ENCODE results near the gene PAMR1.

PAMR1 gene

DNA sequence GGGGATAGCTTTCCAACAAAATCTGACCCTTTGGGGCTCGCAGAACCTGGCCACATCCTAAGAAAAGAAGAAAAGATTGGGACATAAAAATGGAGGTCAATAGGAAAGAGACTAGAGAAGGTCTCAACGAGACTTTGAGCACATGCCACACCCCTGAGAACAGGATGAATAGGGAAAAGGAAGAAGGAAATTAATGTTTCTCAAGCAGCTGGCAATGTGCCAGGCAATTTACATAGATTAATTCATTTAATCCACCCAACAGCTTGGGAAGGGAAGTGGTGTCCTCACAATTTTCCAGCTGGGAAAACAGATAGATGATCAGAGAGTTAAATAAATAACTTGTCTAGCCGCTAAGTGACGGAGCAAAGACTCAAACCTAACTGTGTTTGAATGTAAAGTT lies 50.7 kb downstream of the PAMR1 start:
- no peak overlapping the region for H3K4me3 ChIP-seq (ENCODE audit: insufficient read depth, low read length, poor library complexity, severe bottlenecking)
- no peaks in the 10 kb centered on the region for H3F3A ChIP-seq (ENCODE audit: insufficient read depth)
- no peaks in the 10 kb centered on the region for H3K36me3 ChIP-seq (ENCODE audit: low read length)
- no peaks in the 10 kb centered on the region for H3K79me2 ChIP-seq (ENCODE audit: insufficient read depth, low read length)
- H3K27ac ChIP-seq (ENCODE audit: low read depth, low read length), result no peak overlapping the region
- no peaks in the 10 kb centered on the region for H3K27me3 ChIP-seq (ENCODE audit: low read length)
- H3K4me2 ChIP-seq (ENCODE audit: low read depth, low read length, poor library complexity, severe bottlenecking), result no peak overlapping the region
- TF ChIP-seq EZH2phosphoT487 (conservative IDR thresholded peaks at IDR 0.05; ENCODE audit: low read length), result no peak
- TF ChIP-seq, protein P1, sequence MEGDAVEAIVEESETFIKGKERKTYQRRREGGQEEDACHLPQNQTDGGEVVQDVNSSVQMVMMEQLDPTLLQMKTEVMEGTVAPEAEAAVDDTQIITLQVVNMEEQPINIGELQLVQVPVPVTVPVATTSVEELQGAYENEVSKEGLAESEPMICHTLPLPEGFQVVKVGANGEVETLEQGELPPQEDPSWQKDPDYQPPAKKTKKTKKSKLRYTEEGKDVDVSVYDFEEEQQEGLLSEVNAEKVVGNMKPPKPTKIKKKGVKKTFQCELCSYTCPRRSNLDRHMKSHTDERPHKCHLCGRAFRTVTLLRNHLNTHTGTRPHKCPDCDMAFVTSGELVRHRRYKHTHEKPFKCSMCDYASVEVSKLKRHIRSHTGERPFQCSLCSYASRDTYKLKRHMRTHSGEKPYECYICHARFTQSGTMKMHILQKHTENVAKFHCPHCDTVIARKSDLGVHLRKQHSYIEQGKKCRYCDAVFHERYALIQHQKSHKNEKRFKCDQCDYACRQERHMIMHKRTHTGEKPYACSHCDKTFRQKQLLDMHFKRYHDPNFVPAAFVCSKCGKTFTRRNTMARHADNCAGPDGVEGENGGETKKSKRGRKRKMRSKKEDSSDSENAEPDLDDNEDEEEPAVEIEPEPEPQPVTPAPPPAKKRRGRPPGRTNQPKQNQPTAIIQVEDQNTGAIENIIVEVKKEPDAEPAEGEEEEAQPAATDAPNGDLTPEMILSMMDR (IDR thresholded peaks at IDR 0.05; ENCODE audit: insufficient read depth, low read length, poor library complexity, severe bottlenecking), result no peak
- no peaks in the 10 kb centered on the region for H3K9me3 ChIP-seq (ENCODE audit: insufficient read depth, low read length)
- no peak overlapping the region for H2AFZ ChIP-seq (ENCODE audit: low read depth, low read length, severe bottlenecking)
- H4K20me1 ChIP-seq (ENCODE audit: low read depth, low read length), result no peaks in the 10 kb centered on the region
- H3K9ac ChIP-seq (ENCODE audit: low read length), result no peak overlapping the region
- H3K9me2 ChIP-seq (replicated peaks; ENCODE audit: insufficient read depth, low read length), result no peaks in the 10 kb centered on the region

- Histone ChIP-seq H3K4me3 (ENCODE audit: insufficient read depth, low read length, poor library complexity, severe bottlenecking) (no peak overlapping the region), H3K79me2 (ENCODE audit: insufficient read depth, low read length) (no peaks in the 10 kb centered on the region), H3K36me3 (ENCODE audit: low read length) (no peaks in the 10 kb centered on the region), H3K9me2 (replicated peaks; ENCODE audit: insufficient read depth, low read length) (no peaks in the 10 kb centered on the region), H4K20me1 (ENCODE audit: low read depth, low read length) (no peaks in the 10 kb centered on the region), H3K27me3 (ENCODE audit: low read length) (no peaks in the 10 kb centered on the region), H3F3A (ENCODE audit: insufficient read depth) (no peaks in the 10 kb centered on the region), H3K9ac (ENCODE audit: low read length) (no peak overlapping the region), H2AFZ (ENCODE audit: low read depth, low read length, severe bottlenecking) (no peak overlapping the region), H3K9me3 (ENCODE audit: insufficient read depth, low read length) (no peaks in the 10 kb centered on the region), H3K27ac (ENCODE audit: low read depth, low read length) (no peak overlapping the region), H3K4me2 (ENCODE audit: low read depth, low read length, poor library complexity, severe bottlenecking) (no peak overlapping the region)
- no peak for TF ChIP-seq EZH2phosphoT487 (conservative IDR thresholded peaks at IDR 0.05; ENCODE audit: low read length)
- TF ChIP-seq, protein P1 (IDR thresholded peaks at IDR 0.05; ENCODE audit: insufficient read depth, low read length, poor library complexity, severe bottlenecking), result no peak
Measured at GRCh38 chr11:35473795-35474374, 51.5 kb downstream of the PAMR1 start.

- Histone ChIP-seq H2AFZ (ENCODE audit: low read depth, low read length, severe bottlenecking) (no peak overlapping the region), H3K9me2 (replicated peaks; ENCODE audit: insufficient read depth, low read length) (no peaks in the 10 kb centered on the region), H3K79me2 (ENCODE audit: insufficient read depth, low read length) (no peaks in the 10 kb centered on the region), H3K27ac (ENCODE audit: low read depth, low read length) (no peak overlapping the region), H3K4me2 (ENCODE audit: low read depth, low read length, poor library complexity, severe bottlenecking) (no peak overlapping the region), H3K9ac (ENCODE audit: low read length) (no peak overlapping the region), H3K4me3 (ENCODE audit: insufficient read depth, low read length, poor library complexity, severe bottlenecking) (no peak overlapping the region), H3F3A (ENCODE audit: insufficient read depth) (no peaks in the 10 kb centered on the region), H3K27me3 (ENCODE audit: low read length) (no peaks in the 10 kb centered on the region), H4K20me1 (ENCODE audit: low read depth, low read length) (no peaks in the 10 kb centered on the region), H3K9me3 (ENCODE audit: insufficient read depth, low read length) (no peaks in the 10 kb centered on the region), H3K36me3 (ENCODE audit: low read length) (no peaks in the 10 kb centered on the region)
- no peak for TF ChIP-seq EZH2phosphoT487 (conservative IDR thresholded peaks at IDR 0.05; ENCODE audit: low read length)
- TF ChIP-seq, protein P1 (IDR thresholded peaks at IDR 0.05; ENCODE audit: insufficient read depth, low read length, poor library complexity, severe bottlenecking), result no peak
Measured at GRCh38 chr11:35470616-35471015, 54.8 kb downstream of the PAMR1 start.

Data from SU-DHL-6 (cell line).